KMS-11 (cell line): ENCODE results near the gene LRBA.

Experiments
- H2AFZ ChIP-seq: fragments of 200-600 bp; sonication (generic); 2 replicates; pipeline ENCODE4 v1.6.1; 2016; ENCODE audit warnings: antibody characterized with exemption, mixed run types, low read depth
- H3K27ac ChIP-seq: fragments of 200-600 bp; sonication (generic); 2 replicates; pipeline ENCODE4 v1.6.1; 2016; ENCODE audit warnings: mild to moderate bottlenecking, mixed run types
- H3K27me3 ChIP-seq: fragments of 200-600 bp; sonication (generic); 2 replicates; pipeline ENCODE4 v1.6.1; 2017; ENCODE audit warnings: mild to moderate bottlenecking, low read depth, mixed run types, moderate library complexity; ENCODE audit not compliant: insufficient read depth
- H3K36me3 ChIP-seq: fragments of 200-600 bp; sonication (generic); 2 replicates; pipeline ENCODE4 v1.6.1; 2017; ENCODE audit warnings: mild to moderate bottlenecking, mixed run types; ENCODE audit not compliant: insufficient read depth
- H3K4me1 ChIP-seq: fragments of 200-600 bp; sonication (generic); 2 replicates; pipeline ENCODE4 v1.6.1; 2016; ENCODE audit warnings: mild to moderate bottlenecking, low read depth, mixed run types; ENCODE audit not compliant: poor library complexity, severe bottlenecking
- H3K4me2 ChIP-seq: fragments of 200-600 bp; sonication (generic); 2 replicates; pipeline ENCODE4 v1.7.0; 2016; ENCODE audit warnings: mild to moderate bottlenecking, mixed run types
- H3K4me3 ChIP-seq: fragments of 200-600 bp; sonication (generic); IDR thresholded peaks from 2 replicates; pipeline ENCODE4 v1.6.1; 2017; ENCODE audit warnings: low read depth, low read length, mixed read lengths; ENCODE audit not compliant: insufficient read depth
- H3K79me2 ChIP-seq: fragments of 200-600 bp; sonication (generic); 2 replicates; pipeline ENCODE4 v1.6.1; 2016; ENCODE audit warnings: low read depth, mixed run types; ENCODE audit not compliant: insufficient read depth
- H3K9ac ChIP-seq: fragments of 200-600 bp; sonication (generic); 2 replicates; pipeline ENCODE4 v1.6.1; 2016; ENCODE audit warnings: mild to moderate bottlenecking, mixed run types
- H4K20me1 ChIP-seq: fragments of 200-600 bp; sonication (generic); 2 replicates; pipeline ENCODE4 v1.6.1; 2016; ENCODE audit warnings: mild to moderate bottlenecking, mixed run types; ENCODE audit not compliant: insufficient read depth
- CTCF ChIP-seq: fragments of 200-600 bp; sonication (generic); conservative IDR thresholded peaks from 2 replicates; pipeline ENCODE4 v1.6.1; 2017; ENCODE audit warnings: low read depth, mild to moderate bottlenecking, antibody characterized with exemption, low read length, moderate library complexity, mixed read lengths

Gene LRBA

DNA sequence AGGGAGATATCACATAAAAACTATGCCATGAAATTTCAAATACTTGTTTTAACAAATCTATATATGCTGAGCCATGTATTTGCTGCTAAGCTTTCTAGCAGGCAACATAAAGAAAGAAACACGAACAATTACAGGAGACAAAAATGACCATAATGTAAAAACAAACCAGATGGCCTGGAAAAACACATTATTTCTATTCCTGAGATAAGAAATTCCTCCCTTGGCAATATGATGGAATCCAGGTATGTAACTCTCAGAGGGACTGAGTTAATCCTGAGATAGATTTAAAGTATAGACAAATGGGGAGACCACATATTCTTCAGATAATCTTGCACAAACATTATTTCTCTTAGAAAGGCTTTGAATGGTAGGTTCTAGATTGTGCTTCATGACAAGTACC is 657.3 kb downstream of the LRBA start:
- H3K27me3 ChIP-seq = no peaks in the 10 kb centered on the region
- H2AFZ ChIP-seq = no peak overlapping the region
- TF ChIP-seq CTCF = no peak
- H3K36me3 ChIP-seq = no peaks in the 10 kb centered on the region
- no peak overlapping the region for H3K27ac ChIP-seq
- H4K20me1 ChIP-seq = no peaks in the 10 kb centered on the region
- no peaks in the 10 kb centered on the region for H3K4me1 ChIP-seq
- no peak overlapping the region for H3K4me2 ChIP-seq
- no peak overlapping the region for H3K4me3 ChIP-seq
- H3K9ac ChIP-seq = no peak overlapping the region
- H3K79me2 ChIP-seq = no peaks in the 10 kb centered on the region

DNA sequence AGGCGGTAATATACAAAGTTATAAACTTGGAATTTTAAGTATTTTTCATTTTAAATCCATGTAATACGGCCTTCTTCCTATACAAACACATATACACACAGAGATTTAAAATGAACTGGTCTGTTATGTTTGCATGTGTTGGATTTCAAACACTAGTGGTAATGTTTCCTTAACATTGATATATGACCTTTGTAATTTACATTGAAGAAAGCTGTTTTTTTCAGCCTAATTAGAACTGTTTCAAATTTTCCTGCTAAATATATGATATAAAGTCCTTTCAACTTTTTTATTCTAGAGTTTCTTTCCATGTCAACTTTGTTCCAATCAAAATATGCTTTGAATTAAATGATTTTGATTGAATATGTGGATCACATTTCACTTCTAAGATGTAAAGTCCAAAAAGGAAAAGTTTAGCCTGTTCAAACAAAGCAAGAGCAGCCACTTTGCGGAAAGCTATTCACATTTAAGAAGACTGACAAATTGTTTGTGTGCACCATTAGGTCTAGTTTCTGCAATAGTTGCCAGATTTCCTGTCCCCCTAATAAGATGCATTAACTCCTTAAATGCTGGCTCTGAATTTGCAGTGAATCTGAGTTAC is 659.1 kb downstream of the LRBA start:
- Histone ChIP-seq H3K4me1 (no peaks in the 10 kb centered on the region), H3K9ac (no peak overlapping the region), H3K27me3 (no peaks in the 10 kb centered on the region), H3K4me2 (no peak overlapping the region), H3K36me3 (no peaks in the 10 kb centered on the region), H3K79me2 (no peaks in the 10 kb centered on the region), H3K27ac (no peak overlapping the region), H2AFZ (no peak overlapping the region), H4K20me1 (no peaks in the 10 kb centered on the region), H3K4me3 (no peak overlapping the region)
- TF ChIP-seq CTCF = no peak

DNA sequence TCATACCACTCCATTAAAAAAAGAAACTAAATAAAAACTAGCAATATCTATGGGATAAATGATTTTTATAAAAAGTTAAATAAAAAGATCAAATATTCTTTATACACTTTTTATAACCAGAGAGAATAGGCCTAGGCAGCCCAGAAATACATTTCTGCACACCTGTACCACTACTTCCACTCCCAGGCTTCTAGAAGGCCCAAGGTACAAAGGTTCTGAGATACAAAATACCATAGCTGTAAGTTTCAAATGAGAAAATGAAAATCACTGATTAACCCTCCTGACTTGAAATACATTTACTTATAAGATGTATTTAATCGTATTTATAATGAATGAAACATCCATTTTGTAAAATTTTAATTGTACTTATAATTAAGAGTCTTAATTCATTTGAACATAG is 659.7 kb downstream of the LRBA start:
- Histone ChIP-seq H3K27ac (no peak overlapping the region), H3K27me3 (no peaks in the 10 kb centered on the region), H3K36me3 (no peaks in the 10 kb centered on the region), H3K79me2 (no peaks in the 10 kb centered on the region), H3K4me1 (no peaks in the 10 kb centered on the region), H4K20me1 (no peaks in the 10 kb centered on the region), H3K4me2 (no peak overlapping the region), H3K4me3 (no peak overlapping the region), H2AFZ (no peak overlapping the region), H3K9ac (no peak overlapping the region)
- no peak for TF ChIP-seq CTCF

DNA sequence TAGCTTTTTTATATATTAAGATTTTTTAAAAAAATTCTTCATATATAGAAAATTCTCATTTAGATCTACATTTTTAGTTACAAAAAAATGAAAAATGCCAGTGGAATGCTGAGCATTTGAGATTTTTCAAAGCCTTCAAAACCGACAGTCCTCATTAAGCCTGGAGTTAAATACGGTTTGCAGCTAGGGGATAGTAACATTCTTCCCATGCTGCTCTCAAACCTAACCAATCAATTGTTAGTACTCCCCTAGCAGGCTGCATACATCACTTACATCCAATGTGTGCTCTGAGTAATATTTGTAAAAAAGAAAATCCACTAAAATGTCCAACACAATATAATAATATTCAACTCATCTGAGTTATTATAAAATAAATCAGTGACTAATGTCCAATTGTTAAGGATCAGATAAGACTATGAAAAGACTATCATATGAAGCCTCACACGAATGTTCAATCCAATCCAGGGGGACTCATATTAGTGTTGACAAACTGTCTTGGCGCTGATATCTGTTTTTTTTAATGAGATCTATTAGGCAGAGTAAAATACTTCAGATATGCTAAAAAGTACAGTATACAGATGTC is 660.8 kb downstream of the LRBA start:
- no peak overlapping the region for H3K27ac ChIP-seq
- no peaks in the 10 kb centered on the region for H3K36me3 ChIP-seq
- TF ChIP-seq CTCF = no peak
- no peaks in the 10 kb centered on the region for H3K27me3 ChIP-seq
- no peak overlapping the region for H3K4me3 ChIP-seq
- H3K4me2 ChIP-seq = no peak overlapping the region
- H2AFZ ChIP-seq = no peak overlapping the region
- no peak overlapping the region for H3K9ac ChIP-seq
- no peaks in the 10 kb centered on the region for H4K20me1 ChIP-seq
- peaks cover 7% of the 10 kb centered on the region for H3K4me1 ChIP-seq
- H3K79me2 ChIP-seq = no peaks in the 10 kb centered on the region
